A673 (cell line): ENCODE data around the gene PLPPR3. TPM values are rescaled to one million over a fixed set of nuclear protein-coding genes. Genes with fewer than 3 reads are reported as not detected.

Experiments used
- BruUV-seq: library from RNA; stranded (reverse); fragments of 400-500 nt; replicated peaks from 2 replicates; lab custom pipeline; 2021; lab: Mats Ljungman, UMichigan
- CTCF ChIA-PET: fragments of 300-600 bp; sonication (Branson Sonifier 250); formaldehyde crosslinking; loops from one replicate; lab custom pipeline; 2022; ENCODE audit warnings: antibody characterized with exemption; lab: Charles Lee
- POLR2A ChIA-PET: fragments of 300-600 bp; sonication (Branson Sonifier 250); formaldehyde crosslinking; loops from one replicate; lab custom pipeline; 2022; ENCODE audit warnings: antibody characterized with exemption; ENCODE audit not compliant: low non-redundant PET; lab: Charles Lee
- DNase-seq: peaks from one replicate; pipeline ENCODE4 v3.0.0-alpha.2; 2015; ENCODE audit warnings: low spot score
- H3K27ac ChIP-seq: fragments of 200-600 bp; sonication (generic); 2 replicates; pipeline ENCODE4 v1.5.1; 2016; ENCODE audit warnings: mixed run types, low read depth, mild to moderate bottlenecking, mixed read lengths, antibody characterized with exemption, low read length; ENCODE audit not compliant: poor library complexity, severe bottlenecking
- H3K27me3 ChIP-seq: fragments of 200-600 bp; sonication (generic); replicated peaks from 2 replicates; pipeline ENCODE4 v1.6.1; 2017; ENCODE audit warnings: mixed run types, low read depth, mild to moderate bottlenecking, mixed read lengths, antibody characterized with exemption, low read length; ENCODE audit not compliant: insufficient read depth, poor library complexity
- H3K36me3 ChIP-seq: fragments of 200-600 bp; sonication (generic); 2 replicates; pipeline ENCODE4 v1.6.1; 2016; ENCODE audit warnings: mixed run types, mild to moderate bottlenecking, mixed read lengths, antibody characterized with exemption, low read length; ENCODE audit not compliant: insufficient read depth, poor library complexity, severe bottlenecking
- H3K4me1 ChIP-seq: fragments of 200-600 bp; sonication (generic); 2 replicates; pipeline ENCODE4 v1.6.1; 2017; ENCODE audit warnings: mixed run types, mild to moderate bottlenecking, mixed read lengths, antibody characterized with exemption, low read length; ENCODE audit not compliant: insufficient read depth, poor library complexity, severe bottlenecking
- H3K4me3 ChIP-seq: fragments of 200-600 bp; sonication (generic); 2 replicates; pipeline ENCODE4 v1.5.1; 2016; ENCODE audit warnings: low read depth, mixed run types, mild to moderate bottlenecking, mixed read lengths, low read length; ENCODE audit not compliant: poor library complexity, severe bottlenecking
- H3K9me3 ChIP-seq: fragments of 200-600 bp; sonication (generic); 2 replicates; pipeline ENCODE4 v1.6.1; 2016; ENCODE audit warnings: mixed run types, low read depth, mild to moderate bottlenecking, mixed read lengths, antibody characterized with exemption, low read length; ENCODE audit not compliant: poor library complexity, severe bottlenecking
- CTCF ChIP-seq: fragments of 300-800, 200-600 bp; sonication (generic); conservative IDR thresholded peaks from 2 replicates; pipeline ENCODE4 v1.5.1; 2017; ENCODE audit warnings: low read depth, mild to moderate bottlenecking, antibody characterized with exemption, low read length, moderate library complexity, mixed read lengths
- EZH2 ChIP-seq: fragments of 200-600 bp; sonication (generic); IDR thresholded peaks from 2 replicates; pipeline ENCODE4 v1.6.1; 2017; ENCODE audit warnings: borderline replicate concordance, low read depth, mild to moderate bottlenecking, mixed read lengths, antibody characterized with exemption, low read length; ENCODE audit not compliant: poor library complexity, severe bottlenecking
- intact Hi-C: fragments of 100-400 bp; cut with micrococcal nuclease; formaldehyde crosslinking; loops from one replicate; pipeline ENCODE4 v1.10.0; 2022; ENCODE audit not compliant: unreplicated experiment
- total RNA-seq: library from RNA; stranded (reverse); gene quantifications from 2 replicates; pipeline ENCODE4 v1.2.3, GENCODE V29; 2021

PLPPR3 gene
- total RNA-seq, 1 experiment from 2014 or later, result 13.3 TPM

- no peak for DNase-seq
- POLR2A ChIA-PET, result interaction anchor here (0.6 kb wide), 1 partner anchor 9 kb away, joined by 3 read pairs; no protein-coding TSS in a partner anchor
- BruUV-seq, result no TSS peak
- intact Hi-C loops, result no loop called here
- Histone ChIP-seq H3K4me1 (peaks cover 8% of the 10 kb centered on the region), H3K36me3 (peaks cover 6% of the 10 kb centered on the region), H3K27me3 (no peaks in the 10 kb centered on the region), H3K9me3 (no peaks in the 10 kb centered on the region), H3K4me3 (no peak overlapping the region), H3K27ac (no peak overlapping the region)
- TF ChIP-seq CTCF (no peak), EZH2 (no peak)
- CTCF ChIA-PET, result no interaction called here
Measured at GRCh38 chr19:793806-794205, 27.9 kb downstream of the PLPPR3 start.

DNA sequence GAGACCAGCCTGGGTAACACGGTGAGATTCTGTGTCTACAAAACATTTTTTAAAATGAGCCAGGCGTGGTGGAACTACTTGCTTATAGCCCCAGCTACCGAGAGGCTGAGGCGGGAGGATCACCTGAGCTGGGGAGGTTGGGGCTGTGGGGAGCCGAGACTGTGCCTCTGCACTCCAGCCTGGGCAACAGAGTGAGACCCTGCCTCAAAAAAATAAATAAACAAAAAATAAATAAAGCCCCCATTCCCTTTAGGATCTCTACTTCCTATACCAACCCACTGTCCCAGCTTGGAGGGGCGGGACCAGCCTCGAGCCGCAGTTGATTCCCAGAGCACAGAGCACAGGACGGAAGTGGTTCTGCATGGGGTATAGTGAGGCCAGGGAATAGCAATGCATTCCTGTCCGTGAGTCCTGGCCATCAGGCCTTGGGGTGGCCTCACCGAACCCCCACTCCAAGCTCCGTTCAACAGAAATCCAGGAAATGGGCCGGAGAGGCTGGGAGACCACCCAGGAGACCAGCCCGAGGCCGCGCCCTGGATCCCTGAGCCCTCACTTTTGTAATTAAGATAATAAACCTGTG is 29.4 kb downstream of the PLPPR3 start:
- ChIA-PET POLR2A (interaction anchor here (0.5 kb wide), 1 partner anchor 190 kb away, joined by 3 read pairs; no protein-coding TSS in a partner anchor), CTCF (no interaction called here)
- BruUV-seq, result no TSS peak

GRCh38 chr19:791567-792305 is 30.0 kb downstream of the PLPPR3 start:
- Histone ChIP-seq H3K27ac (no peak overlapping the region), H3K36me3 (no peaks in the 10 kb centered on the region), H3K9me3 (no peaks in the 10 kb centered on the region), H3K27me3 (no peaks in the 10 kb centered on the region), H3K4me1 (peaks cover 7% of the 10 kb centered on the region), H3K4me3 (no peak overlapping the region)
- intact Hi-C loops, result no loop called here
- ChIA-PET CTCF (no interaction called here), POLR2A (no interaction called here)
- TF ChIP-seq EZH2 (no peak), CTCF (no peak)
- no TSS peak for BruUV-seq
- no peak for DNase-seq

More for the DNA sequence above, 29.4 kb downstream of the PLPPR3 start:
- intact Hi-C loops, result no loop called here
- no peak for DNase-seq
- Histone ChIP-seq H3K9me3 (no peaks in the 10 kb centered on the region), H3K36me3 (no peaks in the 10 kb centered on the region), H3K27ac (no peak overlapping the region), H3K4me3 (no peak overlapping the region), H3K4me1 (peaks cover 7% of the 10 kb centered on the region), H3K27me3 (no peaks in the 10 kb centered on the region)
- no peak for TF ChIP-seq EZH2
- no peak for TF ChIP-seq CTCF
